GM21576 (cell line): ENCODE measurements around the gene TMEM167B.
"Not testable (repeated sequence)": the region's sequence is repeated elsewhere in the genome, so short reads cannot be mapped to it uniquely, and the experiment has no call there.

Experiments used
- ATAC-seq: cut with Tn5 transposase; IDR thresholded peaks from one replicate; pipeline ENCODE4 v1.9.1; 2021; ENCODE audit warnings: mild to moderate bottlenecking, moderate library complexity; ENCODE audit not compliant: unreplicated experiment

TMEM167B gene

GRCh38 chr1:109090196-109091077, at the start of gene TMEM167B:
TMEM167B (plus strand) TSS chr1:109090764; CDS start chr1:109090873, 109 bp downstream.
- ATAC-seq = peak; percentile 92

- ATAC-seq = peak; percentile 17
Measured at GRCh38 chr1:109040989-109041620, 49.5 kb upstream of the TMEM167B start.

- ATAC-seq = peak; percentile 93
Measured at GRCh38 chr1:109041621-109042468, 48.7 kb upstream of the TMEM167B start, which contains the start of gene WDR47. WDR47 (minus strand) TSS chr1:109042102; CDS start chr1:109023512, 18,590 bp downstream.

GRCh38 chr1:109045595-109045994, 45.0 kb upstream of the TMEM167B start:
- no peak for ATAC-seq

GRCh38 chr1:109046671-109047070, 43.9 kb upstream of the TMEM167B start:
- ATAC-seq = no peak

- ATAC-seq = no peak
Measured at GRCh38 chr1:109047339-109047738, 43.2 kb upstream of the TMEM167B start.

- no peak for ATAC-seq
Measured at GRCh38 chr1:109048335-109048734, 42.2 kb upstream of the TMEM167B start.

GRCh38 chr1:109050228-109050995, 40.2 kb upstream of the TMEM167B start:
- ATAC-seq = no peak

- ATAC-seq = not testable (repeated sequence)
Measured at GRCh38 chr1:109052145-109052544, 38.4 kb upstream of the TMEM167B start.

GRCh38 chr1:109056064-109056463, 34.5 kb upstream of the TMEM167B start:
- ATAC-seq = no peak

GRCh38 chr1:109059026-109059425, 31.5 kb upstream of the TMEM167B start:
- ATAC-seq = no peak

- ATAC-seq = no peak
Measured at GRCh38 chr1:109060707-109061106, 29.9 kb upstream of the TMEM167B start.

GRCh38 chr1:109061183-109061582, 29.4 kb upstream of the TMEM167B start:
- ATAC-seq = no peak

GRCh38 chr1:109065137-109065536, 25.4 kb upstream of the TMEM167B start:
- ATAC-seq = no peak

GRCh38 chr1:109067883-109068282, 22.7 kb upstream of the TMEM167B start:
- no peak for ATAC-seq

GRCh38 chr1:109069294-109069693, 21.3 kb upstream of the TMEM167B start:
- no peak for ATAC-seq

GRCh38 chr1:109075531-109076490, 14.8 kb upstream of the TMEM167B start, which contains the start of gene TAF13:
TAF13 (minus strand) TSS chr1:109076003; CDS start chr1:109075947, 56 bp downstream.
- peak; percentile 98 for ATAC-seq

- no peak for ATAC-seq
Measured at GRCh38 chr1:109078317-109078716, 12.2 kb upstream of the TMEM167B start.

- ATAC-seq = no peak
Measured at GRCh38 chr1:109079240-109079622, 11.3 kb upstream of the TMEM167B start.
